ENCODE measurements around the gene FOXP1.

GRCh38 chr3:71025010-71025409, 558.5 kb downstream of the FOXP1 start:
- TF ChIP-seq FOXA1 (IDR thresholded peaks at IDR 0.05) (no peak), FOXM1 (IDR thresholded peaks at IDR 0.05; ENCODE audit: borderline replicate concordance) (no peak), BHLHE40 (IDR thresholded peaks at IDR 0.05; ENCODE audit: borderline replicate concordance) (no peak), NFRKB (IDR thresholded peaks at IDR 0.05) (no peak), ZNF384 (IDR thresholded peaks at IDR 0.05) (no peak), ELF4 (IDR thresholded peaks at IDR 0.05) (no peak), SP1 (IDR thresholded peaks at IDR 0.05) (no peak), SUZ12 (IDR thresholded peaks at IDR 0.05) (no peak)

Data from HEK293T (cell line).